ENCODE measurements around the gene SLC17A9. TPM values are rescaled to one million over a fixed set of nuclear protein-coding genes. Genes with fewer than 3 reads are reported as not detected.

SLC17A9 gene
- total RNA-seq, 1 experiment from 2014 or later: 0.17 TPM

DNA sequence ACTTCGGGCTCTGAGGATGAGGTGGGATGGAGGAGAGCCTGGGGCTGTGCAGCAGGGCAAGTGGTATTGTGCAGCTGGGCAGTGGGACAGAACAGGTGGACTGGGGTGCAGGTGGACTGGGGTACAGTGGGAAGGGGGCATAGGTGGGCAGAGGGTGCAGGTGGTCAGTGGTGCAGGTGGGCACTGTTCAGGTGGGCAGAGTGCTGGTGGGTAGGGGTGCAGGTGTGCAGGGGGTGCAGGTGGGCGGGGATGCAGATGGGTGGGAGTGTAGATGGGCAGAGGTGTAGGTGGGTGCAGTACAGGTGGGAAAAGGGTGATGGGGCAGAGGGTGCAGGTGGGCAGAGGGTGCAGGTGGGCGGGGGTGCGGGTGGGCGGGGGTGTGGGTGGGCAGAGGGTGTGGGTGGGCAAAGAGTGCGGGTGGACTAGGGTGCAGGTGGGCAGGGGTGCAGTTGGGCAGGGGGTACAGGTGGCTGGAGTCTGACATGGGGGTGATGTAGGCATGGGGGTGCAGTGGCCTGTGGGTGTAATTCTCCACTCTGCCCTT lies 33.8 kb downstream of the SLC17A9 start:
- Histone ChIP-seq H3K36me3 (ENCODE audit: insufficient read depth, low read length, poor library complexity, severe bottlenecking) (no peaks in the 10 kb centered on the region), H3K9me3 (ENCODE audit: low read depth, low read length, poor library complexity, severe bottlenecking) (no peaks in the 10 kb centered on the region), H3K27me3 (replicated peaks; ENCODE audit: insufficient read depth, low read depth, low read length, poor library complexity) (peaks cover 11% of the 10 kb centered on the region), H3K27ac (ENCODE audit: low read depth, low read length, poor library complexity, severe bottlenecking) (no peak overlapping the region), H3K4me1 (ENCODE audit: insufficient read depth, low read length, poor library complexity, severe bottlenecking) (peaks cover 6% of the 10 kb centered on the region), H3K4me3 (ENCODE audit: low read depth, low read length, poor library complexity, severe bottlenecking) (no peak overlapping the region)
- CTCF ChIA-PET: no interaction called here
- POLR2A ChIA-PET (ENCODE audit: low non-redundant PET): no interaction called here
- no peak for DNase-seq (ENCODE audit: low spot score)
- no TSS peak for BruUV-seq (replicated peaks)
- TF ChIP-seq, protein P1, sequence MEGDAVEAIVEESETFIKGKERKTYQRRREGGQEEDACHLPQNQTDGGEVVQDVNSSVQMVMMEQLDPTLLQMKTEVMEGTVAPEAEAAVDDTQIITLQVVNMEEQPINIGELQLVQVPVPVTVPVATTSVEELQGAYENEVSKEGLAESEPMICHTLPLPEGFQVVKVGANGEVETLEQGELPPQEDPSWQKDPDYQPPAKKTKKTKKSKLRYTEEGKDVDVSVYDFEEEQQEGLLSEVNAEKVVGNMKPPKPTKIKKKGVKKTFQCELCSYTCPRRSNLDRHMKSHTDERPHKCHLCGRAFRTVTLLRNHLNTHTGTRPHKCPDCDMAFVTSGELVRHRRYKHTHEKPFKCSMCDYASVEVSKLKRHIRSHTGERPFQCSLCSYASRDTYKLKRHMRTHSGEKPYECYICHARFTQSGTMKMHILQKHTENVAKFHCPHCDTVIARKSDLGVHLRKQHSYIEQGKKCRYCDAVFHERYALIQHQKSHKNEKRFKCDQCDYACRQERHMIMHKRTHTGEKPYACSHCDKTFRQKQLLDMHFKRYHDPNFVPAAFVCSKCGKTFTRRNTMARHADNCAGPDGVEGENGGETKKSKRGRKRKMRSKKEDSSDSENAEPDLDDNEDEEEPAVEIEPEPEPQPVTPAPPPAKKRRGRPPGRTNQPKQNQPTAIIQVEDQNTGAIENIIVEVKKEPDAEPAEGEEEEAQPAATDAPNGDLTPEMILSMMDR (conservative IDR thresholded peaks at IDR 0.05; ENCODE audit: low read depth, low read length): no peak
- no peak for TF ChIP-seq EZH2 (IDR thresholded peaks at IDR 0.05; ENCODE audit: borderline replicate concordance, low read depth, low read length, poor library complexity, severe bottlenecking)
- intact Hi-C loops (cut with micrococcal nuclease; ENCODE audit: unreplicated experiment): no loop called here

DNA sequence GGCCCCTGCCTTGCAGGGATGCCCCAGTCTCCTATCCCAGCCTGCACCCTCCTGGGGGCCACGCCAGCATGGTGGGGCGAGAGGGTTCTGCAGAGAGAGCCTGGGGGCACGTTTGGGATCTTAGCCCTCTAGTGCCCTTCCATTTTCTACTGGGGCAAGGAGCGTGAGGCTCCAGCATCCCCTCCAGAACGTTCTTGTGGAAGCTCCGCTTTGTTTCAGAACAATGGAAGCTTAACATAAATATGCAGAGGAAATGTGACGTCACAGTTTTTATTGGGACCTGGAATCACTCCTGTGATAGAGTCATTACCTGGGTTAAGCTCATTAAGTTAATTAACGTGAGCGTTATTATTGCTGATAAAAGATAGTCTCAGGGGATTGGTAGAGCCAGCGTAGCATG lies 34.6 kb downstream of the SLC17A9 start:
- Histone ChIP-seq H3K4me1 (ENCODE audit: insufficient read depth, low read length, poor library complexity, severe bottlenecking) (peaks cover 6% of the 10 kb centered on the region), H3K36me3 (ENCODE audit: insufficient read depth, low read length, poor library complexity, severe bottlenecking) (no peaks in the 10 kb centered on the region), H3K27me3 (replicated peaks; ENCODE audit: insufficient read depth, low read depth, low read length, poor library complexity) (peaks cover 16% of the 10 kb centered on the region), H3K4me3 (ENCODE audit: low read depth, low read length, poor library complexity, severe bottlenecking) (no peak overlapping the region), H3K9me3 (ENCODE audit: low read depth, low read length, poor library complexity, severe bottlenecking) (no peaks in the 10 kb centered on the region), H3K27ac (ENCODE audit: low read depth, low read length, poor library complexity, severe bottlenecking) (no peak overlapping the region)
- no peak for TF ChIP-seq EZH2 (IDR thresholded peaks at IDR 0.05; ENCODE audit: borderline replicate concordance, low read depth, low read length, poor library complexity, severe bottlenecking)
- TF ChIP-seq, protein P1 (conservative IDR thresholded peaks at IDR 0.05; ENCODE audit: low read depth, low read length): no peak
- no TSS peak for BruUV-seq (replicated peaks)
- ChIA-PET CTCF (no interaction called here), POLR2A (ENCODE audit: low non-redundant PET) (no interaction called here)
- intact Hi-C loops (cut with micrococcal nuclease; ENCODE audit: unreplicated experiment): no loop called here
- DNase-seq (ENCODE audit: low spot score): no peak

DNA sequence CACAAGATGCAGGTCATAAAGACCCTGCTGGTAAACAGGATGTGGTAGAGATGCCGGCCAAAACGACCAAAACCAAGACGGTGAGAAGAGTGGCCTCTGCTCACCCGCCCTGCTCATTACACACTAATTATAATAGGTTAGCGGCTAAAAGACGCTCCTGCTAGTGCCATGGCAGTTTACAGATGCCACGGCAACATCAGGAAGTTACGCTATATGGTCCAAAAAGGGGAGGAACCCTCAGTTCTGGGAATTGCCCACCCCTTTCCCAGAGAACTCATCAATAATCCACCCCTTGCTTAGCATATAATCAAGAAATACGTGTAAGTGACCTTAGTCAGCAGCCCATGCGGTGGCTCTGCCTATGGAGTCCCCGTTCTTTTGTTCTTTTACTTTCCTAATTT lies 36.7 kb downstream of the SLC17A9 start:
- H3K27me3 ChIP-seq (replicated peaks; ENCODE audit: insufficient read depth, low read depth, low read length, poor library complexity): peaks cover 16% of the 10 kb centered on the region
- H3K4me3 ChIP-seq (ENCODE audit: low read depth, low read length, poor library complexity, severe bottlenecking): no peak overlapping the region
- no TSS peak for BruUV-seq (replicated peaks)
- ChIA-PET CTCF (no interaction called here), POLR2A (ENCODE audit: low non-redundant PET) (no interaction called here)
- TF ChIP-seq, protein P1 (conservative IDR thresholded peaks at IDR 0.05; ENCODE audit: low read depth, low read length): no peak
- no peak for TF ChIP-seq EZH2 (IDR thresholded peaks at IDR 0.05; ENCODE audit: borderline replicate concordance, low read depth, low read length, poor library complexity, severe bottlenecking)
- no peak overlapping the region for H3K27ac ChIP-seq (ENCODE audit: low read depth, low read length, poor library complexity, severe bottlenecking)
- no peak for DNase-seq (ENCODE audit: low spot score)
- H3K36me3 ChIP-seq (ENCODE audit: insufficient read depth, low read length, poor library complexity, severe bottlenecking): no peaks in the 10 kb centered on the region
- no peaks in the 10 kb centered on the region for H3K9me3 ChIP-seq (ENCODE audit: low read depth, low read length, poor library complexity, severe bottlenecking)
- no peaks in the 10 kb centered on the region for H3K4me1 ChIP-seq (ENCODE audit: insufficient read depth, low read length, poor library complexity, severe bottlenecking)
- intact Hi-C loops (cut with micrococcal nuclease; ENCODE audit: unreplicated experiment): no loop called here

All from A673 (cell line).